Endometrial microvascular endothelial cells (primary cell): ENCODE data around the gene ODAD4. TPM values are rescaled to one million over a fixed set of nuclear protein-coding genes. Genes with fewer than 3 reads are reported as not detected.
"Not testable (repeated sequence)": the region's sequence is repeated elsewhere in the genome, so short reads cannot be mapped to it uniquely, and the experiment has no call there.

Experiments
- in situ Hi-C: cut with HindIII; loops from 2 replicates; pipeline ENCODE4 v1.10.0; 2017; ENCODE audit warnings: low sequenced_read_pairs, low pct_unique_long_range_greater_than_20kb; ENCODE audit errors: inconsistent ontology term
- total RNA-seq: library from RNA; depleted of rRNA; stranded (reverse); fragments of >200 nt; gene quantifications from one replicate; pipeline ENCODE4 v1.2.3, GENCODE V29; 2015; ENCODE audit errors: inconsistent ontology term

ODAD4 gene
- total RNA-seq, 1 donor from 2014 or later: not detected

- in situ Hi-C loops: no loop called here
Observed at GRCh38 chr17:41910701-41911391, 19.6 kb upstream of the ODAD4 start.

GRCh38 chr17:41912925-41913324, 17.5 kb upstream of the ODAD4 start:
- in situ Hi-C loops: no loop called here

GRCh38 chr17:41913798-41914197, 16.6 kb upstream of the ODAD4 start:
- in situ Hi-C loops: no loop called here

- in situ Hi-C loops: no loop called here
Observed at GRCh38 chr17:41914358-41914766, 16.1 kb upstream of the ODAD4 start.

GRCh38 chr17:41915020-41915419, 15.4 kb upstream of the ODAD4 start:
- in situ Hi-C loops: no loop called here

- in situ Hi-C loops: no loop called here
Observed at GRCh38 chr17:41915566-41915965, 14.9 kb upstream of the ODAD4 start.

GRCh38 chr17:41917192-41917591, 13.2 kb upstream of the ODAD4 start:
- in situ Hi-C loops: no loop called here

GRCh38 chr17:41917679-41918313, 12.6 kb upstream of the ODAD4 start:
- in situ Hi-C loops: no loop called here

- in situ Hi-C loops: no loop called here
Observed at GRCh38 chr17:41918314-41919164, 11.9 kb upstream of the ODAD4 start, which contains the start of gene ACLY. ACLY (minus strand) TSS chr17:41918951; CDS start chr17:41913873, 5,078 bp downstream.

- in situ Hi-C loops: no loop called here
Observed at GRCh38 chr17:41919165-41919817, 11.1 kb upstream of the ODAD4 start.

- in situ Hi-C loops: no loop called here
Observed at GRCh38 chr17:41919840-41920579, 10.4 kb upstream of the ODAD4 start.

GRCh38 chr17:41920580-41920955, 9.8 kb upstream of the ODAD4 start:
- in situ Hi-C loops: no loop called here

- in situ Hi-C loops: no loop called here
Observed at GRCh38 chr17:41925991-41926590, 4.3 kb upstream of the ODAD4 start.

GRCh38 chr17:41928693-41929251, 1.6 kb upstream of the ODAD4 start:
- in situ Hi-C loops: no loop called here

- in situ Hi-C loops: not testable (repeated sequence)
Observed at GRCh38 chr17:41930833-41931156, 378 bp downstream of the ODAD4 start.

- in situ Hi-C loops: not testable (repeated sequence)
Observed at GRCh38 chr17:41931715-41932114, 1.3 kb downstream of the ODAD4 start.

GRCh38 chr17:41932816-41933389, 2.5 kb downstream of the ODAD4 start:
- in situ Hi-C loops: no loop called here

- in situ Hi-C loops: no loop called here
Observed at GRCh38 chr17:41935641-41936040, 5.2 kb downstream of the ODAD4 start.
